Astrocyte (in vitro differentiated cells and primary cell): ENCODE measurements around the gene SLC27A3.

Experiments
- EZH2 ChIP-seq: IDR thresholded peaks from 2 replicates; pipeline ENCODE4 v1.6.1; 2012; ENCODE audit warnings: mild to moderate bottlenecking, low read length, inconsistent platforms; ENCODE audit not compliant: insufficient read depth
- TF ChIP-seq, protein P1 (sequence below): IDR thresholded peaks from 2 replicates; pipeline ENCODE4 v1.5.1; 2011; ENCODE audit warnings: low read depth, mild to moderate bottlenecking, inconsistent platforms, low read length, moderate library complexity; ENCODE audit not compliant: insufficient read depth

DNA sequence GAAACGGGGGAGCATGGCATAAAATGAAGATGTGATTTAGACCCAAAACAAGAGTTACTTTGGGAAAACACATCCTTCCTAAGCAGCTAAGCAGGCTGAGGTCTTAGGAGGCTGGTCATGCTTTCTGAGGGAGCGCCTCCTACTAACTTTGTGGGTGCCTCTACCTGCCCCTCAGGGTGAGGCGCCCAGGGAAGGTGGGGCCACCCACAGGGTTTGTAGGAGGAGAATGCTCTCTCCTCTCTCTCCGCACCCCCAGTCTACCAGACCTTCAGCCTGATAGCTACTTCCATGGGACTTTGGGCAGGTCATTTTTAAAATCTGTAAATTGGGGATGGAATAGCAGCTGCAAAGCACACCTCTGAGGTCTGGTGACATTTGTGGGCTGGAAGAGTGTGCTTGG lies 23.8 kb downstream of the SLC27A3 start:
- TF ChIP-seq, protein P1, sequence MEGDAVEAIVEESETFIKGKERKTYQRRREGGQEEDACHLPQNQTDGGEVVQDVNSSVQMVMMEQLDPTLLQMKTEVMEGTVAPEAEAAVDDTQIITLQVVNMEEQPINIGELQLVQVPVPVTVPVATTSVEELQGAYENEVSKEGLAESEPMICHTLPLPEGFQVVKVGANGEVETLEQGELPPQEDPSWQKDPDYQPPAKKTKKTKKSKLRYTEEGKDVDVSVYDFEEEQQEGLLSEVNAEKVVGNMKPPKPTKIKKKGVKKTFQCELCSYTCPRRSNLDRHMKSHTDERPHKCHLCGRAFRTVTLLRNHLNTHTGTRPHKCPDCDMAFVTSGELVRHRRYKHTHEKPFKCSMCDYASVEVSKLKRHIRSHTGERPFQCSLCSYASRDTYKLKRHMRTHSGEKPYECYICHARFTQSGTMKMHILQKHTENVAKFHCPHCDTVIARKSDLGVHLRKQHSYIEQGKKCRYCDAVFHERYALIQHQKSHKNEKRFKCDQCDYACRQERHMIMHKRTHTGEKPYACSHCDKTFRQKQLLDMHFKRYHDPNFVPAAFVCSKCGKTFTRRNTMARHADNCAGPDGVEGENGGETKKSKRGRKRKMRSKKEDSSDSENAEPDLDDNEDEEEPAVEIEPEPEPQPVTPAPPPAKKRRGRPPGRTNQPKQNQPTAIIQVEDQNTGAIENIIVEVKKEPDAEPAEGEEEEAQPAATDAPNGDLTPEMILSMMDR: no peak
- TF ChIP-seq EZH2: no peak
